ENCODE data around the gene KIRREL3. TPM values are rescaled to one million over a fixed set of nuclear protein-coding genes. Genes with fewer than 3 reads are reported as not detected.

KIRREL3 gene
- total and polyA plus RNA-seq, 2 of the 4 experiments (the other 2 are of a cell fraction), result 10.9 to 15.9 TPM

DNA sequence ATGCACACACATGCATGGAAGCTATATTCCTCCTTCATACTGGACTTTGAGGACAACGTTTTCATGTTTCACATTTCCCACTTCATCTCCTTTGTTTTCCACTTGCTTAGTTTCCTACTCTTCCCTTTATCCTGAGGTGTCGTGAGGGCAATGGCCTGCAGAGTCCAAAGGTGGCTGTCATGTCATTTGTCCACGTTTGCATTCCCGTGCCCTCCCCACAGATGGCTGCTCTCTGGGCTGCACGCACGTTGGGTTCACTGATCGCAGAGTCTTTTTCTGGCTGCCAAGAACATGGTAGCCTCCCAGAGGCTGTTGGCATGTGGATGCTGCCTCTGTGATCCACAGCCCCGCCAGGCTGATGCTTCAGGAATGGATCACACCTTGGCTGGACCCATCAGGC is 389.1 kb downstream of the KIRREL3 start:
- H2AFZ ChIP-seq (replicated peaks; ENCODE audit: low read length, poor library complexity), result no peak overlapping the region
- no TSS peak for BruUV-seq (replicated peaks)

More for the DNA sequence above, 389.1 kb downstream of the KIRREL3 start:
- H3K4me3 ChIP-seq (ENCODE audit: insufficient read depth, low read depth, low read length), result no peak overlapping the region
- H4K5ac ChIP-seq (ENCODE audit: low read depth, low read length), result no peak overlapping the region
- H2BK15ac ChIP-seq (ENCODE audit: low read depth, low read length), result no peak overlapping the region
- no peaks in the 10 kb centered on the region for H3K4me1 ChIP-seq (ENCODE audit: control insufficient read depth, insufficient read depth, low read length)
- H2BK20ac ChIP-seq (ENCODE audit: low read depth, low read length), result no peak overlapping the region
- ChIA-PET CTCF (no interaction called here), POLR2A (ENCODE audit: unreplicated experiment) (no interaction called here)
- intact Hi-C loops (cut with micrococcal nuclease) (no loop called here), in situ Hi-C loops (cut with MboI; ENCODE audit: low sequenced_read_pairs) (loop anchor here (10.0 to 25.0 kb wide), 2 partner anchors 463 to 726 kb away; no protein-coding TSS in a partner anchor), dilution Hi-C loops (cut with HindIII; ENCODE audit: low sequenced_read_pairs, unreplicated experiment) (no loop called here)
- no peak for DNase-seq
- no peak overlapping the region for H3K4me2 ChIP-seq (ENCODE audit: low read depth, low read length)
- no peak overlapping the region for H2AK9ac ChIP-seq (replicated peaks; ENCODE audit: low read depth, low read length, poor library complexity)
- 88% methylated on average over 8 of the region's 8 CpGs; no CpG with 5 or more reads in 1 of the 2 experiments for WGBS, 2 experiments (ENCODE audit: extremely low coverage in 2 of 2, insufficient read length in 1 of 2)
- no peak overlapping the region for H4K8ac ChIP-seq (ENCODE audit: low read depth in 2 of 2, low read length in 2 of 2)
- H3K23ac ChIP-seq (ENCODE audit: low read depth, low read length), result no peak overlapping the region
- ATAC-seq (ENCODE audit: low read depth), result no peak
- TF ChIP-seq SMC3 (IDR thresholded peaks at IDR 0.05; ENCODE audit: low read depth, low read length) (no peak), RCOR1 (IDR thresholded peaks at IDR 0.05; ENCODE audit: insufficient replicate concordance, low read length) (no peak), MAZ (IDR thresholded peaks at IDR 0.05; ENCODE audit: borderline replicate concordance, low read depth, low read length) (no peak), MAFK (IDR thresholded peaks at IDR 0.05; ENCODE audit: low read depth, low read length) (no peak), NFE2L2 (IDR thresholded peaks at IDR 0.05; ENCODE audit: low read depth, low read length) (no peak), BHLHE40 (IDR thresholded peaks at IDR 0.05; ENCODE audit: low read depth, low read length) (no peak), CHD1 (IDR thresholded peaks at IDR 0.05; ENCODE audit: low read depth, low read length) (no peak), RFX5 (IDR thresholded peaks at IDR 0.05; ENCODE audit: low read depth, low read length) (no peak), POLR2A (IDR thresholded peaks at IDR 0.05; ENCODE audit: low read depth, low read length) (no peak), FOS (IDR thresholded peaks at IDR 0.05; ENCODE audit: low read depth, low read length) (no peak), MXI1 (IDR thresholded peaks at IDR 0.05; ENCODE audit: borderline replicate concordance, low read depth, low read length) (no peak)
- TF ChIP-seq, protein P1, sequence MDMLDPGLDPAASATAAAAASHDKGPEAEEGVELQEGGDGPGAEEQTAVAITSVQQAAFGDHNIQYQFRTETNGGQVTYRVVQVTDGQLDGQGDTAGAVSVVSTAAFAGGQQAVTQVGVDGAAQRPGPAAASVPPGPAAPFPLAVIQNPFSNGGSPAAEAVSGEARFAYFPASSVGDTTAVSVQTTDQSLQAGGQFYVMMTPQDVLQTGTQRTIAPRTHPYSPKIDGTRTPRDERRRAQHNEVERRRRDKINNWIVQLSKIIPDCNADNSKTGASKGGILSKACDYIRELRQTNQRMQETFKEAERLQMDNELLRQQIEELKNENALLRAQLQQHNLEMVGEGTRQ (IDR thresholded peaks at IDR 0.05; ENCODE audit: low read depth, low read length), result no peak
- TF ChIP-seq, protein P2, sequence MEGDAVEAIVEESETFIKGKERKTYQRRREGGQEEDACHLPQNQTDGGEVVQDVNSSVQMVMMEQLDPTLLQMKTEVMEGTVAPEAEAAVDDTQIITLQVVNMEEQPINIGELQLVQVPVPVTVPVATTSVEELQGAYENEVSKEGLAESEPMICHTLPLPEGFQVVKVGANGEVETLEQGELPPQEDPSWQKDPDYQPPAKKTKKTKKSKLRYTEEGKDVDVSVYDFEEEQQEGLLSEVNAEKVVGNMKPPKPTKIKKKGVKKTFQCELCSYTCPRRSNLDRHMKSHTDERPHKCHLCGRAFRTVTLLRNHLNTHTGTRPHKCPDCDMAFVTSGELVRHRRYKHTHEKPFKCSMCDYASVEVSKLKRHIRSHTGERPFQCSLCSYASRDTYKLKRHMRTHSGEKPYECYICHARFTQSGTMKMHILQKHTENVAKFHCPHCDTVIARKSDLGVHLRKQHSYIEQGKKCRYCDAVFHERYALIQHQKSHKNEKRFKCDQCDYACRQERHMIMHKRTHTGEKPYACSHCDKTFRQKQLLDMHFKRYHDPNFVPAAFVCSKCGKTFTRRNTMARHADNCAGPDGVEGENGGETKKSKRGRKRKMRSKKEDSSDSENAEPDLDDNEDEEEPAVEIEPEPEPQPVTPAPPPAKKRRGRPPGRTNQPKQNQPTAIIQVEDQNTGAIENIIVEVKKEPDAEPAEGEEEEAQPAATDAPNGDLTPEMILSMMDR (conservative IDR thresholded peaks at IDR 0.05; ENCODE audit: low read depth, low read length), result no peak
- TF ChIP-seq, protein P3, sequence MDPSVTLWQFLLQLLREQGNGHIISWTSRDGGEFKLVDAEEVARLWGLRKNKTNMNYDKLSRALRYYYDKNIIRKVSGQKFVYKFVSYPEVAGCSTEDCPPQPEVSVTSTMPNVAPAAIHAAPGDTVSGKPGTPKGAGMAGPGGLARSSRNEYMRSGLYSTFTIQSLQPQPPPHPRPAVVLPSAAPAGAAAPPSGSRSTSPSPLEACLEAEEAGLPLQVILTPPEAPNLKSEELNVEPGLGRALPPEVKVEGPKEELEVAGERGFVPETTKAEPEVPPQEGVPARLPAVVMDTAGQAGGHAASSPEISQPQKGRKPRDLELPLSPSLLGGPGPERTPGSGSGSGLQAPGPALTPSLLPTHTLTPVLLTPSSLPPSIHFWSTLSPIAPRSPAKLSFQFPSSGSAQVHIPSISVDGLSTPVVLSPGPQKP (IDR thresholded peaks at IDR 0.05; ENCODE audit: borderline replicate concordance, low read depth, low read length), result no peak
- no peak overlapping the region for H3K9ac ChIP-seq (ENCODE audit: low read depth, low read length)
- H2AK5ac ChIP-seq (ENCODE audit: low read depth, low read length), result no peak overlapping the region
- H3K14ac ChIP-seq (replicated peaks; ENCODE audit: low read depth, low read length), result no peak overlapping the region
- H3K27me3 ChIP-seq (ENCODE audit: control insufficient read depth, insufficient read depth, low read length), result no peaks in the 10 kb centered on the region
- H3K9me1 ChIP-seq (ENCODE audit: insufficient read depth, low read length), result no peaks in the 10 kb centered on the region
- H3K36me3 ChIP-seq (ENCODE audit: control insufficient read depth, insufficient read depth, low read length), result no peaks in the 10 kb centered on the region
- no peak overlapping the region for H4K91ac ChIP-seq (ENCODE audit: insufficient read depth, low read depth, low read length)
- H3K18ac ChIP-seq (ENCODE audit: low read depth, low read length), result no peak overlapping the region
- no peaks in the 10 kb centered on the region for H3K9me3 ChIP-seq (ENCODE audit: control insufficient read depth, insufficient read depth, low read length)
- H3K27ac ChIP-seq (ENCODE audit: insufficient read depth, low read length), result no peak overlapping the region
- H2BK5ac ChIP-seq (ENCODE audit: low read depth, low read length, poor library complexity, severe bottlenecking), result no peak overlapping the region
- H4K20me1 ChIP-seq (ENCODE audit: insufficient read depth, low read length), result no peaks in the 10 kb centered on the region
- H3K56ac ChIP-seq (ENCODE audit: extremely low read depth, insufficient read depth, low read length), result no peak overlapping the region
- peaks cover 0 to 2% of the 10 kb centered on the region in 2 experiments; a peak in 1 of 4 replicates for H3K79me1 ChIP-seq (ENCODE audit: low read depth in 1 of 2, low read length in 2 of 2)
- H2BK120ac ChIP-seq (ENCODE audit: low read depth, low read length), result no peak overlapping the region
- H3K4ac ChIP-seq (ENCODE audit: low read depth, low read length), result no peak overlapping the region

Measured in IMR-90 (cell line).